C4-2B (cell line): Measurements from ENCODE around the gene ICA1.
A peak's percentile ranks its signal among the peaks of the same experiment; 100 is the strongest.
"Not testable (repeated sequence)": the region's sequence is repeated elsewhere in the genome, so short reads cannot be mapped to it uniquely, and the experiment has no call there.

Experiments
- H3K27ac ChIP-seq: fragments of 450-650 bp; 2 replicates; pipeline ENCODE4 v1.5.1; 2017
- CTCF ChIP-seq: fragments of 450-650 bp; conservative IDR thresholded peaks from 2 replicates; pipeline ENCODE4 v1.5.1; 2017; ENCODE audit warnings: mild to moderate bottlenecking
- ZFX ChIP-seq: fragments of 450-650 bp; IDR thresholded peaks from 2 replicates; pipeline ENCODE4 v1.6.1; 2017

Gene ICA1

DNA sequence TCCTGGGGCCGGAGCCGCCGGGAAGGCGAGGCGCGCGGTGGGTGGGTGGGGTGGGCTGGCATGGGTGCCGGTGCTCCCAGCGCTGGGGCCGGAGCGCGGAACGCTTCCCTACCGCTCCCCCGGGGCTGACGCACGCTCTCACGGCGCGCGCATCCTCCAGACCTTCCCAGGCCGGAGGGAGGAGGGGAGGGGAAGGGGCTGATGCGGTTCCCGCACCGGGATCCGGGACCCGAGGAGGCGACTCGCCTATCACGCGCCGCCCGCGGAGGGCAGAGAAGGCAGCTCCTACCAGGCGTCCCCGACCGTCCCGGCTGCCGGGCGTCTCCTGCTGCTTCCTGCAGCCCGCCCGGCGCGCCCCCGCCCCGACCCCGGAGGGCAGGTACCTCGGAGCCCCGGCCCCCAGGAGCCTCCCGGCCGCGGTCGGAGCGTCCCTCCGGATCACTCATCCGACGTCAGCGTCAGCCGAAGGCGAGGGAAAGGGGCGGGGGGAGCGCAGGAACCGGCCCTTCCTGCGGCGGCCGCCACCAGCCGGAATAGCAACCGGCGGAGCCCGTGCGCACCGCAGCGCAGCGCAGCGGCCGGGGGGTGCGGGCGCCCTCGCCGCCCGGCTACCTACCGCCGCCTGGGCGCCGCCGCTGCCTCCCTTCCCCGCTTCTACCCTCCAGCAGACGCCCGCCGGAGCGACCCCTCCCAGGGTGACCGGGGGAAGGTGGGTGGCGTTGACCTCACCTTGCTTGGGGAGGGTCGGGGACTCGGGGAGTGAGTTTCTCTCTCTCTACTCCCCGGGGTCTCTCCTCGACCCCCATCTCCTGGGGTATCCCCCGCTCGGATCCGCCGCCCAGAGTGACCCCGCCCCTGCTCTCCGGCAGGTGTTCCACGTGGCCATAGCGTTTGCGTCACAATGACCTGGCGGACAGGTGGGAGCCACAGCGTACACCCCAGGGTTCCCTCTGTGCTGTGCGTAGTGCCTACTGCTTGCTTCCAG lies at the start of gene ICA1:
ICA1 (minus strand) TSS at position 457 of the 985 bp plus-strand sequence. CDS start 26,241 bp downstream, outside the sequence.
- H3K27ac ChIP-seq: peak within 1 kb of the TSS; percentile 96
- TF ChIP-seq ZFX (peak; percentile 31; the same call in 1 of the 2 replicates), CTCF (peak; percentile 21)

- TF ChIP-seq ZFX: no peak
- 0 out of 2 replicates have a peak, but pooled peaks have one; percentile 11 for TF ChIP-seq CTCF
- no peak overlapping the region for H3K27ac ChIP-seq
Observed at GRCh38 chr7:8310876-8311275, 48.9 kb upstream of the ICA1 start.

DNA sequence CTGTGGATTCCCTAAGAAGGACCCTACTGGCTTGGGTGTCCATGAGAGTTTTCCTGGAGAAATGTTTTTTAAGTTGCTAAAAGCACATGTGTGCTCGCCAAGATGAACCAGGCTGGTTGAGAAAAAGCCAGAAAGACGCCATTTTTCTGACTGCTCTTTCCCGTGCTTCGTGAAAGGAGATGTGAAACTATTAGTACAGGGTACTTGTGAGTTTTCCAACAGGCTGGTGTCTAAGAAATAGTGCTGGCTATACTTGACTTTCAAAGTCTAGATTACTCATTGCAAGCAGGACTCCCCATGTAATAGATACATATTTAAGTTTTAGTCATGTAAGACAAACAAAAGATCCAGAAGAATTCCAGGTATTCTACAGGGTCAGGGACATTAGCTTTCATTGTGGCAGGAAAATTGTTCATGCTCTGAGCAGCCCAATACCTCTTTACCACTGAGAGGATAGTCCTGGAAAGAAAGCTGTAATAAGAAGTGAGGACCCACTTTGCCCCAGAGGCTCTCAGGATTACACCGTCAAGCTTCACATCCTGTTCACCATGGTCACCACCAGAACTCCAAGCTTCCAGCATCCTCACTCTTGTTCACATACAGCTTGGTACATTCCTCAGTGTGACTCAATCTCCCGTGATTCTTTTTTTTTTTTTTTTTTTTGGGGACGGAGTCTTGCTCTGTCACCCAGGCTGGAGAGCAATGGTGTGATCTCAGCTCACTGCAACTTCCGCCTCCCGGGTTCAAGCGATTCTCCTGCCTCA lies 43.8 kb upstream of the ICA1 start:
- H3K27ac ChIP-seq: no peak overlapping the region
- TF ChIP-seq ZFX (no peak), CTCF (no peak)

GRCh38 chr7:8305104-8305503 lies 43.1 kb upstream of the ICA1 start:
- no peak for TF ChIP-seq CTCF
- TF ChIP-seq ZFX: no peak
- H3K27ac ChIP-seq: no peak overlapping the region

DNA sequence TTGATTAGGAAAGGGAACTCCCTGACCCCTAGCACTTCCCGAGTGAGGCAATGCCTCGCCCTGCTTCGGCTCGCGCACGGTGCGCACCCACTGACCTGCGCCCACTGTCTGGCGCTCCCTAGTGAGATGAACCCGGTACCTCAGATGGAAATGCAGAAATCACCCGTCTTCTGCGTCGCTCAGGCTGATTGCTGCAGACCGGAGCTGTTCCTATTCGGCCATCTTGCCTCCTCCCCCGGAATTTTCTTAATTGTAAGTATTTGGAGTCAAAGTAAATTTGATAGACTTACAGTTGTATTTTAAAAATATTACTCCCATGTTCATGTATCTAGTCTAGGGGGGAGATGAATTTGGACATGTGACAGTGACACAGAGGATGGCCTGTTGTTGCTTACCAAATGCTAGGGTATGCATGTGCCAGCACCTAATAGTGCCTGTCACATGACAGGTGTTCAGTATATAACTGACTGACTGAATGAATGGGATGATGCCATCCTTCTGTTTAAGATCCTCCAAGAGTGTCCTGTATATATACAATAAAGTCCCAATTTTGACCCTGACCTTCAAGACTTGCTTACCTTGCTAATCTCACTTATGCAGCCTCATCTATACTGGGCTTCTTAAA lies 42.0 kb upstream of the ICA1 start:
- TF ChIP-seq CTCF (no peak), ZFX (no peak)
- no peak overlapping the region for H3K27ac ChIP-seq

- H3K27ac ChIP-seq: not testable (repeated sequence)
Observed at GRCh38 chr7:8297023-8297422, 35.1 kb upstream of the ICA1 start.

GRCh38 chr7:8296362-8296659 lies 34.3 kb upstream of the ICA1 start:
- H3K27ac ChIP-seq: no peak overlapping the region
- TF ChIP-seq CTCF (peak; percentile 67), ZFX (no peak)
